PFSK-1 (cell line): ENCODE results near the gene CSRP3.

Experiments
- FOXP2 ChIP-seq: optimal IDR thresholded peaks from 2 replicates; pipeline ENCODE3; 2011; ENCODE audit warnings: borderline replicate concordance, control low read depth, inconsistent platforms; ENCODE audit not compliant: insufficient read depth; ENCODE audit errors: extremely low read length, extremely low read depth
- POLR2AphosphoS5 ChIP-seq: IDR thresholded peaks from 2 replicates; pipeline ENCODE4 v1.6.1; 2012; ENCODE audit warnings: low read depth, mild to moderate bottlenecking, control low read depth, low read length, moderate library complexity
- REST ChIP-seq, 2 experiments: IDR thresholded peaks; 2 replicates each; pipeline versions ENCODE4 v1.6.1 to v1.8.0; 2011 to 2012; ENCODE audit warnings: low read depth in 2 of 2, low read length in 2 of 2, control low read depth in 1 of 2, inconsistent platforms in 1 of 2, mild to moderate bottlenecking in 1 of 2, moderate library complexity in 1 of 2; ENCODE audit not compliant: insufficient read depth in 1 of 2
- SIN3A ChIP-seq: IDR thresholded peaks from 2 replicates; pipeline ENCODE4 v1.6.1; 2012; ENCODE audit warnings: mild to moderate bottlenecking, low read length, moderate library complexity, borderline replicate concordance; ENCODE audit not compliant: insufficient read depth
- TAF1 ChIP-seq: IDR thresholded peaks from 2 replicates; pipeline ENCODE4 v1.6.1; 2012; ENCODE audit warnings: low read length, control low read depth, borderline replicate concordance; ENCODE audit not compliant: insufficient read depth

CSRP3 gene

GRCh38 chr11:19237813-19238212 lies 36.0 kb upstream of the CSRP3 start:
- TF ChIP-seq FOXP2: no peak
- TF ChIP-seq TAF1: no peak
- no peak for TF ChIP-seq REST (IDR thresholded peaks at IDR 0.05; ENCODE audit: insufficient read depth in 1 of 2, low read depth in 2 of 2, low read length in 2 of 2)
- TF ChIP-seq POLR2AphosphoS5: no peak
- TF ChIP-seq SIN3A: no peak

DNA sequence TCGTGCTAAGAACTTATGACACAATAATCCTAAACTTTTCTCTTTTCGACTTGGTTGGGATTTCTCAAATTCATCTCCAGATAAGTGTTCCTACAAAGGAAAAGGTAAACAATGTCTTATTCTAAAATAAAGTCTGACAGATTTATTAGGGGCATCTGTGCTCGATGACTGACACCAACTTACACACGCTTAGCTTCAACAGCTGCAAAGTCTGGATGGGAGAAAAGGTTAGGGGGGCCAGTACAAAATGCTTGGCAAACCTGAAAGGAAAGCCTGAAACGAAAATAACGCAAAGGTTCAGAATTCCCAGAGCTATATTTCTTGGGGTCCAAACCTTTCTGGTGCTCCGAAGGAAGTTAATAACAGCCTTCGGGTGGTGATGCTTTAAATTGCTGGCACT lies 35.6 kb upstream of the CSRP3 start:
- TF ChIP-seq SIN3A (no peak), TAF1 (no peak), REST (IDR thresholded peaks at IDR 0.05; ENCODE audit: insufficient read depth in 1 of 2, low read depth in 2 of 2, low read length in 2 of 2) (no peak), FOXP2 (no peak), POLR2AphosphoS5 (no peak)

DNA sequence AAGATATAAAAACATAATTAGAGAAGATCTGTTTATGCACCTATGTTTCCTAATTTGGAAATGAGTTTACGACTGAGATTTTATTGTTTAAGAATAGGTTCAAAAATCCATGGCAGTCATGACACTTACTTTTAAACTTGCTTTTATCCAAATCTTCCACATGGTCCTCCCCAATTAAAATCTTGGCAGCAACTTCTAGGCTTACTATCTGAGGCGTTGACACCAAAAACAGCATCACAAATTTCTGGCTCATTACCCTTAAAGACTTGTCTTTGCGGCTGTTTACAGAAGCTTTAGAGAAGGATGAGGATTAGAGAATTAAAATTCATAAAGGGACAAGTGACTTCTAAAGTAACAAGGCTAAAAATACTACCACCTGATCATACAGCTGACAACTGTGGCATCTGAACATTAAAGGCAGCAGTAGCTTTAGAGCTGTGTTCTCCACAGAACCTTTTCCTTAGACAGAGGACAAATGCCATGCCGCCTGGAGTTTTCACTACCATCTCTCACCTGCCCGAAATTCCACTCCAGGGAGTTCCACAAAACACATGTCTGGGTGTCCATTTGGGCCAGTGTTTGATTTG lies 32.5 kb upstream of the CSRP3 start:
- no peak for TF ChIP-seq FOXP2

DNA sequence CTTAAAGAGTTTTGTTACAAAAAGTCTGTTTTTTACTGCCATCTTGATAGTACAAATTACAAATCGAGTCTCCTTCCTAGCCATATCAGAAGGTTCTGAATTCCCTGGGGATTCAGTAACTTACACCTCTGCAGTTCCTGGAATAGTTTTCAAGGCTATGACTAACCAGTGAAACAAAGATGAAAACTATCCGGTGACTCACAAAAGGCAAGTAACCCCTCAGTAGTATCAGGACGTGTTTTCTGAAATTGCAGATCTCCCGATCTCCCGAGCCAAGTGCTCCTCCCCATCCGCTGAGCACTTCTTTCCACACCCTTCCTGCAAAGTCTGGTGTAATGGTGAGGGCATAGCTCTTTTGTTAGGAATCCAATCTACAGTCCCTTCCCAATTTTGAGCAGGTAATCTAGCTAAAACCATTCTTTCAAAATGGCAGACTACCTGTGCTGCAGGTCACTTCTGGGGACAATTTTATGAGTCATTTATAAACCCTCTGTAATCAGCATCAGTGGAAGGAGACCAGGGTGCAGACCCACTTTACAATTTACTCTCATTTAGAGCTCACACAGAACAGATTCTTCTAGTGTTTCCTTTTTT lies 31.2 kb upstream of the CSRP3 start:
- no peak for TF ChIP-seq FOXP2
- TF ChIP-seq REST (IDR thresholded peaks at IDR 0.05; ENCODE audit: insufficient read depth in 1 of 2, low read depth in 2 of 2, low read length in 2 of 2): no peak
- TF ChIP-seq TAF1: no peak
- TF ChIP-seq SIN3A: no peak
- TF ChIP-seq POLR2AphosphoS5: no peak

GRCh38 chr11:19229671-19230070 lies 27.9 kb upstream of the CSRP3 start:
- TF ChIP-seq SIN3A (no peak), POLR2AphosphoS5 (no peak), FOXP2 (no peak), REST (IDR thresholded peaks at IDR 0.05; ENCODE audit: insufficient read depth in 1 of 2, low read depth in 2 of 2, low read length in 2 of 2) (no peak), TAF1 (no peak)
